Erythroblast (primary cell): Measurements from ENCODE around the gene PEX16.

Source experiments
- GATA1 ChIP-seq: IDR thresholded peaks from 2 replicates; pipeline ENCODE4 v1.6.1; 2011; ENCODE audit warnings: low read depth, mild to moderate bottlenecking, control low read depth, low read length, moderate library complexity
- POLR2A ChIP-seq: IDR thresholded peaks from 2 replicates; pipeline ENCODE4 v1.6.1; 2011; ENCODE audit warnings: mild to moderate bottlenecking, low read length

DNA sequence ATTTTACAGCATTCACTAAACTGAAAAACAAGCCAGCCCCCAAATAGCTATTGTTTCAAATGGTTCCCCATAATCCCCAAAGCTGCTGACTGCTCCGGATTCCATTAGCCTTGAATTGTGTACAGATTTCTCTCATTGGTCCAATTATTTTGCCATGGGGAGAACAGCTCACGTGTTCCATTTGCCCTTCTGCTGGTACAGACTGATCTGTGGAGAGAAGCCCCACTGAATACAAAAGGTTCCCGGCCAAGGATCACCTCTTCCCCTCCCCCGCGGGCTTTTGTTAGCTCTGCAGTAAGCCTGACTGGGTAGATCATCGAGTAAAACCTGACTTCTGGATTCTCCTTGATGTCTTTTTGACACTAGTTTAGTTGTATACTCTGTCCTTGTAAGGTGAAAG, 41.3 kb downstream of the PEX16 start:
- TF ChIP-seq POLR2A (no peak), GATA1 (no peak)
